ENCODE data around the gene TMEM72.

Gene TMEM72

GRCh38 chr10:44888886-44889285, 22.3 kb upstream of the TMEM72 start:
- no peak overlapping the region for H3K27ac ChIP-seq
- no peak for DNase-seq (ENCODE audit: low read depth, low spot score)

DNA sequence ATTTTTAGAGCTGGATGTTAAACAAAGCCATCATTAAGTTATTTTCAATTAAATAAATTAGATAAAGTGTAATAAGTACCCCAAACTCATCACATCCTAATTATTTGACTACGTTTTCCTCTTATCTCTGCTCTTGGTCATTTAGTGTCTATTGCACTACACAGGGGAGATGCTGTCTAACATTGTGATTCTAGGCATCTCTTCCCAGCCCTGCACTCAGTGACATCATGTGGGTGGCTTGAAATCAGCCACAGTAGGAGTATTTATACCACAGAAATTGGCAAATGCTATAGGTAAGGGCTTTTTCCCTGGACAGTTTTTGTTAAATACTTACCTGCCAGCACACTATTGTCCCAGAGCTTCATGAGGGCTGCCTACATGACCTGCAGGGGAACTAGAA, 21.3 kb upstream of the TMEM72 start:
- no peak for DNase-seq (ENCODE audit: low read depth, low spot score)
- no peak overlapping the region for H3K27ac ChIP-seq

DNA sequence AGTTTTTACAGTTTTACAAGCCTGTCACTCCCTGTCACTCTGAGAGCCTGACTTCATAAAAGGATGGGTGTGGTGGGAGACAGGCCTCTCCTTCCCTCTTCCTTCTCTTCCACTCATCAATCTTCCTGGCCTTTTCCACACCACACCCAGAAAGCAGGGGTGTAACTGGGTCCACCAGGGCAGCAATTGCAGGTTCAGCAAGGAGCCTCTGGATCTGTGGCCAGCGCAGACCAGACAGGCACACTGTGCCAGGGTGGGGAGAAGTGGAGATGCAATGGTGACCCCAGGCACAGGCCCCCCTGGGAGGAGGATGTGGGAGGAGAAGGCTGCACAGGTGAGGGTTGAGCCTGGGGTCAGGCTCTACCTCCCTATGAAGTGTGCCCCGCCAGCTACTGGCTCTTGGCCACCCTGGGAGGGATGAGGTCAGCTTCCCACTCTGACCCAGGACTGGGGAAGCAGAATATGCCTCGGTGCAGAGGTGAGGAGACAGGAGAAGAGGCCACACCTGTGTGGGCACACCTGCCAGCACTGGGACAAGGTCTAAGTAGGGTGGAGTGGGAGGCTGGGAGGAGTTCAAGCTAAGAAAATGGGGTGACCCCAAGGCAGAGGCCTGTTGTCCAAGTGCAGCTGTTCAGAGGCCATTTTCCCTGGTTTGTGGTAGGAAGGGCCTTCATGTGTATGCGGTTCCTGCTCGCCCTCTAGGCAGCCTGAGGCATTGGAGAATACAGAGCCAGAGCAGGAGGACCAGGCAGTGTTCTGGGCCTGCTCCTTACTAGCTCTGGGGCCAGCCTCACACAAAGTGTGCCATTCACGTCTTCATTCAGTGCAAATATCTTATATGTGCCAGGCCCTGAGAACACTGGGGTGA, 20.2 kb upstream of the TMEM72 start:
- DNase-seq (ENCODE audit: low read depth, low spot score), result no peak

DNA sequence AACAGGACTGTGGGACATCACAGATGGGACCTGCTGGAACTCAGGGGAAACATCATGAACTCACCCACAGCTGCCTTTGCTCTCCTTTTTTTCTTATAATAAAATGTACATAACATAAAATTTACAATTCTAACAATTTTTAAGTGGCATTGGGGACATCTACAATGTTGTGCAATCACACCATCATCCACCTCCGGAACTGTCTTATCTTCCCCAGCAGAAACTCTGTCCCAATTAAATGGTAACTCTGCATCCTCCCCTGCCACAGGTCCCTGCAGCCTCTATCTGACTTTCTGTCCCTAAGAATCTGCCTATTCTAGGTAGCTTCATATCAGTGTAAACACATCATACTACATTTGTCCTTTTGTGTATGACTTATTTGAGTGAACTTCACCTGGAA, 19.4 kb upstream of the TMEM72 start:
- no peak for DNase-seq (ENCODE audit: low read depth, low spot score)
- H3K27ac ChIP-seq, result no peak overlapping the region

More for the DNA sequence above, 20.2 kb upstream of the TMEM72 start:
- H3K27ac ChIP-seq, result no peak overlapping the region

DNA sequence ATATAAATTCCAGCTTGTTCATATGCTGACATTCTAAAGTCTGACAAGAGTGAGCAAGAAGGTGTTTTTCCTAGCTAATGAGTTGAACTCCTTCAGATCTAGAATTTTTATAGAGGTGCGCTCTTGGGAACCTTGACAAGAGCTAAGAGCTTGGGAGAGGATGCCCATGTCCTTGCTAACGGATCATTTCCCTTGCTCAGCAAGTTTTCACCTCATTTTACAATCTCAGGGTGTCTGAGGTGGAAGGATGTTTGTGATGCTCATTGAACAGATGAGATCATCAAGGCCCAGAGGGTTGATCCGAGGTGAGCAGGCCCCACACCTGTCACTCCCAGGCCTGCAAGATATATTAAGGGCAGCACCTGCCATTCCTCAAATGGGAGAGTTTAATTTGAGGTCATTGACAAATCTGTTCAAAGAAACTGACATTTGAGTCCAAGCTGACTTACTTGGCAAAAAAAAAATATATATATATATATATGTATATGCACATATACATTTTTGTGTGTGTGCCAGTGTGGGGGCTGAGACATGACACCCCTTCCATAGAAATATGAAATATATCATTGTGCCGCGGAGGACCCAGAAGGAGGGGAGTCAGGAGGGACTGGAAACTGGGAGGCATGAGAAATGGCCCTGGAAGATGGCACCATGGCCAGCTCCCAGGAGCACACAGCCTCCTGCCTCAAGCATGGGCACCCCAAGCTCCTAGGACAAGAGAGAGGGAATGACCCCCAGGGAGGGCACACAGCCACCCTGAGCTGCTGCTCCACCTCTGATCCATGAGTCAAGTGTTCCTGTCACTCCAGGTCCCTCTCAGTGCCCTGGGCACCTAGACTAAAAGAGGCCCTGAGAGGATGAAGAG, 17.3 kb upstream of the TMEM72 start:
- DNase-seq (ENCODE audit: low read depth, low spot score), result no peak
- H3K27ac ChIP-seq, result no peak overlapping the region

DNA sequence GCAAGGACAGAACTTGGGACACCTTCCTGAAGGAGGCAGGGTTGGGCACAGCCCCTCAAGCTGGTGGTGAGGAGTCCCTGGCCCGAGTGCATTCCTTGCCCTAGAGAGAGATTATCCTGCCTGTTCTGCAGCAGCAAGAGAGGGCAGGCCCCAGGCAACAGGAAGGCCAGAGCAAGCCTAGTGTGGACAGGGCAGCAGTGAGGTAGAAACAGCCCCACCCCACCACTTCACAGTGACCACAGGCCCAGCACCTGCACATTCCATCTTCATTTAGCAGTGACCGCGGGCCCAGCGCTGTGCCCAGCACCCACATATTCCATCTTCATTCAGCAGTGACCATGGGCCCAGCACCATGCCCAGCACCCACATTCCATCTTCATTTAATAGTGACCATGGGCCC, 16.4 kb upstream of the TMEM72 start:
- H3K27ac ChIP-seq, result no peak overlapping the region
- no peak for DNase-seq (ENCODE audit: low read depth, low spot score)

GRCh38 chr10:44895280-44895679, 15.9 kb upstream of the TMEM72 start:
- DNase-seq (ENCODE audit: low read depth, low spot score), result no peak
- no peak overlapping the region for H3K27ac ChIP-seq

DNA sequence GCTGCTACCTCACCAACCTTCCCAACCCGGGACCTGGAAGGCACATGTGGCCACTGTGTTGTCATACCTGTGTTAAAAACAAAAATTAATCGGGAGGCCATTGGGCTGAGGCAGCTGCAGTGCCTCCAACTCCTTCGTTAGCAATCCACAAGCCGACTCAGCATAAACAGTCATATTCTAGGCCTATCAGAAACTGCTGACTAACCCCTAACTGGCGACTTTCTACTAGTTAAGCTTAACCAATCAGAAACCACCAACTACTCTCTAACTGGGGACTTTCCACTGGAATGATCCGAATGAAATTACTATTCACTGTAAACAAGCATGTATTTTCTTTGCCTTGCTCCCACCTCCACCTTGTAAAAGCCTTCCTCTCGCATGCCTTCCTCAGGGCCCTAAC, 14.1 kb upstream of the TMEM72 start:
- no peak for DNase-seq (ENCODE audit: low read depth, low spot score)
- H3K27ac ChIP-seq, result no peak overlapping the region

DNA sequence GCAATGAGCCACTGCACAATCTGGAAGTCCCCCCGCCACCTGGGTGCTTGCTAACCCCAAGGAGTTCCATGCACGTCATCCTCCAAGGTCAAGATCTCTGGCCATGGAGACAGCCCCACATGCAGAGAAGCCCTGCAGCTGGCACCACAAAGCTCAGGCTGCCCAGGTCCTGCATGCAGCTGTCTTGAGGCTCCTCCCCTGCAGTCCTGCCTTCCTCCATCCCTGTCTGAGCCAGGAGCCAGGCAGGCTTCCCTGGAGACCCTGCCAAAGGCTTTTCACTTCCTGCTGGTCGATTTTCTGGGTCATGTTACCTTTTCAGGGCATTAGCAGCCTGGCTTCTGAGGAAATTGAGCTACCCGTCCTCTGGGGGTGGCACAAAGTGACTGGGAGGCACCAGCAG, 12.5 kb upstream of the TMEM72 start:
- no peak for DNase-seq (ENCODE audit: low read depth, low spot score)
- no peak overlapping the region for H3K27ac ChIP-seq

- no peak overlapping the region for H3K27ac ChIP-seq
- DNase-seq (ENCODE audit: low read depth, low spot score), result no peak
Observed at GRCh38 chr10:44899450-44900080, 11.6 kb upstream of the TMEM72 start.

DNA sequence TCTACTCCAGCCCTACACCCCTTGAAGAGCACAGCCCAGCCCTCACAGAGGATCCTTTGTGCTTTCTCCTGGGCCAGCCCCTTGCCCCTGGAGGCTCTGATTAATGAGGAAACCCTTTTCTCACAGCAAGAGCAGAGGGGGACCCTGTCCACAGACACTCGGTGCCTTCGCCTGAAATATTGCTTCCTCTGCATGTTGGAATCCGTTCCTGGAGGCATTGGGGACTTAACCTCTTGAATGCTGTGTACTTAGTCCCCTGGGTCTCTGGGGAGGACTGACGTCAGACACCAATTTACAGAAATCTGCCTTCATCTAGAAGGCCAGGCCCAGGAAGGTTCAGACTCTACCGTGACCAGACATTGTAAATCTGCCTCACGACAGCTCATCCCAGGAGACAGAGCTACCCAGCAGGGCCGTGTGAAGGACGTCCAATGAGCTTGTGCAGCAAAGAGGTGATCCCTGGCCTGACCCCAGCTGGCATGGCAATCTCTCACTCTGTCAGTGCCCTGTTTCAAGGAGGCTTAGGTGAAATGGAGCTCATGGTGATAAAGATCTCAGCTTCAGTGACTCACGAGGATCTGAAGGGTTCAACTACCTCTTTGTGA, 8.1 kb upstream of the TMEM72 start:
- H3K27ac ChIP-seq, result no peak overlapping the region
- DNase-seq (ENCODE audit: low read depth, low spot score), result no peak

- no peak for DNase-seq (ENCODE audit: low read depth, low spot score)
- no peak overlapping the region for H3K27ac ChIP-seq
Observed at GRCh38 chr10:44906486-44906885, 4.7 kb upstream of the TMEM72 start.

DNA sequence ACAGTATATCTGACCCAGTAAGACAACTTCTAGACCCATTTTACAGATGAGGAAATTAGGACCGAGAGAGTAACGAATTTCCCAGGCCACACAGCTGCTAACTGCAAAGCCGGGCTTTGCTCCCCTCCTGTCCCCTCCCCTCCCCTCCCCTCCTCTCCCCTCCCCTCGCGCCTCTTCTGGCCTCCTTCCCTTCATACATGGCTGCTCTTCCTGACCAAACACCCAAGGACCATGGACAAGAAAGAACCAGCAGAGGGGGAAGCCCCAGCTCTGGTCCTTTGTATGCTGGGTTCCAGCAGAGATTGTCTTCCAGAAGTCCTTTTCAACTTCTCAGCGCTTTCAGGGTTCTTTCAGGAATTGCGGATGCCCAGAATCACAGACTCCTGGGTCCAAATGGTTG, 3.6 kb upstream of the TMEM72 start:
- no peak overlapping the region for H3K27ac ChIP-seq
- no peak for DNase-seq (ENCODE audit: low read depth, low spot score)

- no peak for DNase-seq (ENCODE audit: low read depth, low spot score)
Observed at GRCh38 chr10:44908066-44908749, 2.9 kb upstream of the TMEM72 start.

GRCh38 chr10:44908936-44909630, 2.1 kb upstream of the TMEM72 start:
- DNase-seq (ENCODE audit: low read depth, low spot score), result no peak
- no peak overlapping the region for H3K27ac ChIP-seq

More at GRCh38 chr10:44908066-44908749, 2.9 kb upstream of the TMEM72 start:
- no peak overlapping the region for H3K27ac ChIP-seq

- no peak overlapping the region for H3K27ac ChIP-seq
- DNase-seq (ENCODE audit: low read depth, low spot score), result no peak
Observed at GRCh38 chr10:44909910-44910309, 1.2 kb upstream of the TMEM72 start.

DNA sequence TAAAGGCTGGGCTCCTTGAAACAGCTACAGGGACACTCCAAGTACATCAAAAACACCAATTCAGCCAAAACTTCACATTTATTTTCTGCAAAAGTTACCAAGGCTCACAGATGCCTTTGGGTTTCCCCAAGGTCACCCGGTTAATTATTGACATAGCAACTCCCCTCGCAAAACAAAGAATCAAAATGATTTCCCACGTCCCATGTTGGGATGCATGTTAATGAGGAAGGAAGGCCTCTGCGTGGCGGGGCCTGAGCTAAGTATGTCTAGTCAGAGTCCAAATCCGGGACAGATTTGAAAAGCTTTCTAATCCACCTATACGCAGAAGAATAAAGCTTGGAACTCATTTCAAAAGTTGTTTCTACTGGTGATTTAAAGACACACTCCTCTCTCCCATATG, 535 bp upstream of the TMEM72 start:
- no peak for DNase-seq (ENCODE audit: low read depth, low spot score)
- H3K27ac ChIP-seq, result no peak overlapping the region

DNA sequence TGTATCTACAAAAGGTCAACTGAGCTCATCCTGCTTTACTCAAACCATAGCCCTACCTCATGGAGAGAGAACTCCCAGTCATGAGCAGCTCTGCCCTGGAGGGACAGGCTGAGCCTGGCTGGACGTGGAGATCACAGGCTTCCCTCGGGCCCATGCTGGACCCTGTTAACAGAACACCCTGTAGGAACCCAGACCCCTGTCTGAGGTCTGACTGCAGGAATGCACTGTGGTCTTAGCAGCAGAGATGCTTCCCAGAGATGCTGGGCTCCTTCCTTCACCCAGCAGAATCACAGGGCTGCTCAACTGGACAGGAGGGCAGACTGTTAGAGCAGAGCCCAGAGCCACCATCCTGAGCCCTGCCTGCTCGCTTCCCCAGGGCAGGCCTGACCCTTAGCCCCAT, 814 bp downstream of the TMEM72 start:
- no peak for DNase-seq (ENCODE audit: low read depth, low spot score)
- H3K27ac ChIP-seq, result no peak overlapping the region

- no peak for DNase-seq (ENCODE audit: low read depth, low spot score)
Observed at GRCh38 chr10:44913350-44914081, 2.4 kb downstream of the TMEM72 start.

More at GRCh38 chr10:44913350-44914081, 2.4 kb downstream of the TMEM72 start:
- no peak overlapping the region for H3K27ac ChIP-seq

Data from epithelial cell of prostate (primary cell).